SU-DHL-6 (cell line): ENCODE data around the gene RAB11FIP3.

Experiments used
- H2AFZ ChIP-seq: fragments of 200-600 bp; sonication (generic); 2 replicates; pipeline ENCODE4 v1.6.1; 2014; ENCODE audit warnings: low read depth, mild to moderate bottlenecking, moderate library complexity, mixed read lengths, antibody characterized with exemption, low read length; ENCODE audit not compliant: severe bottlenecking
- H3F3A ChIP-seq: fragments of 200-600 bp; shearing (Covaris generic); 2 replicates; pipeline ENCODE4 v1.6.0; 2016; ENCODE audit warnings: antibody characterized with exemption, mild to moderate bottlenecking; ENCODE audit not compliant: insufficient read depth
- H3K27ac ChIP-seq: fragments of 200-600 bp; sonication (generic); 2 replicates; pipeline ENCODE4 v1.5.1; 2016; ENCODE audit warnings: low read depth, mild to moderate bottlenecking, low read length, moderate library complexity, mixed read lengths
- H3K27me3 ChIP-seq: fragments of 200-600 bp; sonication (generic), shearing (Covaris generic); 2 replicates; pipeline ENCODE4 v1.6.0; 2014; ENCODE audit warnings: mild to moderate bottlenecking, low read length
- H3K36me3 ChIP-seq: fragments of 200-600 bp; sonication (generic); 2 replicates; pipeline ENCODE4 v1.6.1; 2014; ENCODE audit warnings: mild to moderate bottlenecking, low read length, mixed read lengths
- H3K4me2 ChIP-seq: fragments of 300-600, 200-600 bp; shearing (Covaris generic), sonication (generic); 2 replicates; pipeline ENCODE4 v1.6.0; 2014; ENCODE audit warnings: low read length, low read depth, mild to moderate bottlenecking; ENCODE audit not compliant: poor library complexity, severe bottlenecking
- H3K4me3 ChIP-seq: fragments of 200-600 bp; sonication (generic); 2 replicates; pipeline ENCODE4 v1.5.1; 2014; ENCODE audit warnings: antibody characterized with exemption, low read length, mild to moderate bottlenecking, mixed read lengths; ENCODE audit not compliant: insufficient read depth, poor library complexity, severe bottlenecking
- H3K79me2 ChIP-seq: fragments of 200-600 bp; sonication (generic); 2 replicates; pipeline ENCODE4 v1.6.1; 2014; ENCODE audit warnings: mild to moderate bottlenecking, low read length, moderate library complexity; ENCODE audit not compliant: insufficient read depth
- H3K9ac ChIP-seq: fragments of 200-600 bp; sonication (generic); 2 replicates; pipeline ENCODE4 v1.7.0; 2014; ENCODE audit warnings: mild to moderate bottlenecking, low read length
- H3K9me2 ChIP-seq: fragments of 200-600 bp; sonication (generic); replicated peaks from 2 replicates; pipeline ENCODE4 v1.6.1; 2014; ENCODE audit warnings: low read length; ENCODE audit not compliant: insufficient read depth
- H3K9me3 ChIP-seq: fragments of 200-600 bp; sonication (generic); 2 replicates; pipeline ENCODE4 v1.6.1; 2014; ENCODE audit warnings: low read length, mixed read lengths; ENCODE audit not compliant: insufficient read depth
- H4K20me1 ChIP-seq: fragments of 200-600 bp; sonication (generic); 2 replicates; pipeline ENCODE4 v1.6.1; 2014; ENCODE audit warnings: low read depth, mild to moderate bottlenecking, antibody characterized with exemption, low read length, moderate library complexity, mixed read lengths
- EZH2phosphoT487 ChIP-seq: fragments of 200-600 bp; sonication (generic), shearing (Covaris generic); conservative IDR thresholded peaks from 2 replicates; pipeline ENCODE4 v1.6.1; 2018; ENCODE audit warnings: mild to moderate bottlenecking, antibody characterized with exemption, low read length, moderate library complexity, mixed read lengths
- TF ChIP-seq, protein P1 (sequence below): fragments of 200-600 bp; sonication (generic); IDR thresholded peaks from one replicate; pipeline ENCODE4 v1.5.1; 2017; ENCODE audit warnings: antibody characterized with exemption, mild to moderate bottlenecking, low read length, moderate library complexity; ENCODE audit not compliant: insufficient read depth, poor library complexity, severe bottlenecking

RAB11FIP3 gene

DNA sequence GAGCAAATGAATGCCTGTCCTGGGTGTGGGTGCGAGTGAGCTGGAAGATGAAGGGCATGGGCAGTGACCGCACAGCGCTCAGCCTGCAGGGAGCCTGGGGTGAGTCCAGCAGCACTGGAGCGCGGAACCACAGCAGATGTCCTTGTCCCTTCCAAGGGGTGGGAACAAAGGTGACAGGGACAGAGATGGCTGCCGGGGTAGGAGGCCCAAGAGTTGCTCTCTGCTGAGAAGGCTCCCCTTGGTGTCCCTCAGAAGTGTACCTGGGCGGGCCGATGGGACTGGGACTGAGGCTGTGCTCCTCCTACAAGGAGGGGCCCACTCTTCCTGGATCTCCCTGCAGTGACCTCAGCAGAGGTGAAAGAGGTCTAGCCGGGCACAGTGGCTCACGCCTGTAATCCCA lies 36.1 kb upstream of the RAB11FIP3 start:
- H3K9ac ChIP-seq = no peak overlapping the region

GRCh38 chr16:391885-392335 lies 33.5 kb upstream of the RAB11FIP3 start:
- H3K27me3 ChIP-seq = no peaks in the 10 kb centered on the region
- no peaks in the 10 kb centered on the region for H3K9me2 ChIP-seq
- H3K9me3 ChIP-seq = no peaks in the 10 kb centered on the region
- no peak overlapping the region for H2AFZ ChIP-seq
- TF ChIP-seq, protein P1, sequence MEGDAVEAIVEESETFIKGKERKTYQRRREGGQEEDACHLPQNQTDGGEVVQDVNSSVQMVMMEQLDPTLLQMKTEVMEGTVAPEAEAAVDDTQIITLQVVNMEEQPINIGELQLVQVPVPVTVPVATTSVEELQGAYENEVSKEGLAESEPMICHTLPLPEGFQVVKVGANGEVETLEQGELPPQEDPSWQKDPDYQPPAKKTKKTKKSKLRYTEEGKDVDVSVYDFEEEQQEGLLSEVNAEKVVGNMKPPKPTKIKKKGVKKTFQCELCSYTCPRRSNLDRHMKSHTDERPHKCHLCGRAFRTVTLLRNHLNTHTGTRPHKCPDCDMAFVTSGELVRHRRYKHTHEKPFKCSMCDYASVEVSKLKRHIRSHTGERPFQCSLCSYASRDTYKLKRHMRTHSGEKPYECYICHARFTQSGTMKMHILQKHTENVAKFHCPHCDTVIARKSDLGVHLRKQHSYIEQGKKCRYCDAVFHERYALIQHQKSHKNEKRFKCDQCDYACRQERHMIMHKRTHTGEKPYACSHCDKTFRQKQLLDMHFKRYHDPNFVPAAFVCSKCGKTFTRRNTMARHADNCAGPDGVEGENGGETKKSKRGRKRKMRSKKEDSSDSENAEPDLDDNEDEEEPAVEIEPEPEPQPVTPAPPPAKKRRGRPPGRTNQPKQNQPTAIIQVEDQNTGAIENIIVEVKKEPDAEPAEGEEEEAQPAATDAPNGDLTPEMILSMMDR = peak; percentile 65
- TF ChIP-seq EZH2phosphoT487 = no peak
- no peaks in the 10 kb centered on the region for H4K20me1 ChIP-seq
- no peak overlapping the region for H3K27ac ChIP-seq
- peaks cover 8% of the 10 kb centered on the region for H3F3A ChIP-seq
- H3K4me2 ChIP-seq = no peak overlapping the region
- H3K79me2 ChIP-seq = no peaks in the 10 kb centered on the region
- H3K9ac ChIP-seq = no peak overlapping the region
- H3K4me3 ChIP-seq = no peak overlapping the region
- no peaks in the 10 kb centered on the region for H3K36me3 ChIP-seq

More for the DNA sequence above, 36.1 kb upstream of the RAB11FIP3 start:
- TF ChIP-seq EZH2phosphoT487 = no peak
- TF ChIP-seq, protein P1 = no peak
- Histone ChIP-seq H3K9me3 (no peaks in the 10 kb centered on the region), H3K27ac (no peak overlapping the region), H3K36me3 (no peaks in the 10 kb centered on the region), H3K27me3 (no peaks in the 10 kb centered on the region), H2AFZ (no peak overlapping the region), H4K20me1 (no peaks in the 10 kb centered on the region), H3F3A (no peaks in the 10 kb centered on the region; the same call in 1 of the 2 replicates), H3K4me2 (no peak overlapping the region), H3K9me2 (no peaks in the 10 kb centered on the region), H3K4me3 (no peak overlapping the region), H3K79me2 (no peaks in the 10 kb centered on the region)

DNA sequence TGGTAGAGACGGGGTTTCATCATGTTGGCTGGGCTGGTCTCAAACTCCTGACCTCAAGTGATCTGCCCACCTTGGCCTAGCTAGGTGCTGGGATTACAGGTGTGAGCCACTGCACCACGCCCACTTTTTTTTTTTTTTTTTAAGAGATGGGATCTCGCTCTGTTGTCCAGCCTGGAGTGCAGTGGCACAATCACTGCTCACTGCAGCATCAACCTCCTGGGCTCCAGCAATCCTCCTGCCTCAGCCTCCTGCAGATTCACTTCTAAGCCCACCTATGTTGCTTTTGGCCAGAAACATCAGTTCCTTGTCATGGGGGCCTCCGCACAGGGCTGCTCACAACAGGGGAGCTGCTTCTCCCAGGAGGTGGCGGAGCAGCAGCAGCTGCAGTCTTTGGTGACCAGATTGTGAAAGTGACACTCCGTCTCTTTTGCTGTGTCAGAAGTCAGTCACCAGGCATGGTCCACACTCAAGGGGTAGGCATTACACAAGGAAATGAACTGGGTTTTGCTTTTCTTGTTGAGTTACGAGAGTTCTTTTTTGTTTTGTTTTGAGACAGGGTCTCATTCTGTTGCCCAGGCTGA lies 32.9 kb upstream of the RAB11FIP3 start:
- Histone ChIP-seq H3K36me3 (no peaks in the 10 kb centered on the region), H3K9me3 (no peaks in the 10 kb centered on the region), H3K4me3 (no peak overlapping the region), H3K79me2 (no peaks in the 10 kb centered on the region), H3K9ac (no peak overlapping the region), H3F3A (peaks cover 8% of the 10 kb centered on the region; the same call in 1 of the 2 replicates), H4K20me1 (no peaks in the 10 kb centered on the region), H2AFZ (no peak overlapping the region), H3K4me2 (no peak overlapping the region), H3K9me2 (no peaks in the 10 kb centered on the region), H3K27me3 (no peaks in the 10 kb centered on the region), H3K27ac (no peak overlapping the region)
- TF ChIP-seq EZH2phosphoT487 = no peak
- TF ChIP-seq, protein P1 = no peak
